HG02759 (cell line): ENCODE results near the gene SEC24A.
"Not testable (repeated sequence)": the region's sequence is repeated elsewhere in the genome, so short reads cannot be mapped to it uniquely, and the experiment has no call there.

Source experiments
- ATAC-seq: cut with Tn5 transposase; IDR thresholded peaks from one replicate; pipeline ENCODE4 v1.9.1; 2021; ENCODE audit warnings: mild to moderate bottlenecking, moderate library complexity; ENCODE audit not compliant: unreplicated experiment

Gene SEC24A

GRCh38 chr5:134648425-134649162, at the start of gene SEC24A:
TSS of gene SEC24A (plus strand) at chr5:134648785. CDS start at chr5:134649077, 292 bp downstream.
- ATAC-seq, result peak; percentile 83

- ATAC-seq, result not testable (repeated sequence)
Observed at GRCh38 chr5:134599820-134600219, 48.8 kb upstream of the SEC24A start.

- no peak for ATAC-seq
Observed at GRCh38 chr5:134600600-134600999, 48.0 kb upstream of the SEC24A start.

GRCh38 chr5:134603059-134603458, 45.5 kb upstream of the SEC24A start:
- ATAC-seq, result peak; percentile 48

- no peak for ATAC-seq
Observed at GRCh38 chr5:134604908-134605307, 43.7 kb upstream of the SEC24A start.

- no peak for ATAC-seq
Observed at GRCh38 chr5:134606726-134607125, 41.9 kb upstream of the SEC24A start.

- ATAC-seq, result no peak
Observed at GRCh38 chr5:134608555-134608954, 40.0 kb upstream of the SEC24A start.

GRCh38 chr5:134609232-134609851, 39.2 kb upstream of the SEC24A start:
- peak; percentile 68 for ATAC-seq

- no peak for ATAC-seq
Observed at GRCh38 chr5:134610725-134611124, 37.9 kb upstream of the SEC24A start.

GRCh38 chr5:134611515-134611914, 37.1 kb upstream of the SEC24A start:
- no peak for ATAC-seq

- ATAC-seq, result no peak
Observed at GRCh38 chr5:134614450-134615085, 34.0 kb upstream of the SEC24A start.

GRCh38 chr5:134620634-134621033, 28.0 kb upstream of the SEC24A start:
- no peak for ATAC-seq

GRCh38 chr5:134625559-134625958, 23.0 kb upstream of the SEC24A start:
- ATAC-seq, result no peak

- ATAC-seq, result no peak
Observed at GRCh38 chr5:134626369-134627014, 22.1 kb upstream of the SEC24A start.

- no peak for ATAC-seq
Observed at GRCh38 chr5:134634227-134634626, 14.4 kb upstream of the SEC24A start.

GRCh38 chr5:134635366-134635765, 13.2 kb upstream of the SEC24A start:
- ATAC-seq, result not testable (repeated sequence)

GRCh38 chr5:134637116-134637721, 11.4 kb upstream of the SEC24A start:
- ATAC-seq, result no peak

GRCh38 chr5:134638760-134639201, 9.8 kb upstream of the SEC24A start:
- no peak for ATAC-seq

- no peak for ATAC-seq
Observed at GRCh38 chr5:134642931-134643530, 5.6 kb upstream of the SEC24A start.

- peak; percentile 43 for ATAC-seq
Observed at GRCh38 chr5:134647750-134648424, 698 bp upstream of the SEC24A start.
